ENCODE data around the gene PUS10. TPM values are rescaled to one million over a fixed set of nuclear protein-coding genes. Genes with fewer than 3 reads are reported as not detected.
"Not testable (repeated sequence)": the region's sequence is repeated elsewhere in the genome, so short reads cannot be mapped to it uniquely, and the experiment has no call there.

PUS10 gene
- total RNA-seq, 3 donors from 2014 or later: 8.2 to 16.2 (median 9.3) TPM

GRCh38 chr2:60994131-60994530 is 23.9 kb downstream of the PUS10 start:
- Histone ChIP-seq H3K4me3 (no peak overlapping the region), H3K27ac (no peak overlapping the region), H3K36me3 (no peaks in the 10 kb centered on the region), H3K27me3 (no peaks in the 10 kb centered on the region), H3K9me3 (peaks cover 0 to 7% of the 10 kb centered on the region in 2 donors), H3K4me1 (no peaks in the 10 kb centered on the region)
- TF ChIP-seq POLR2A (IDR thresholded peaks at IDR 0.05) (no peak), POLR2AphosphoS5 (IDR thresholded peaks at IDR 0.05) (no peak)
- TF ChIP-seq, protein P1, sequence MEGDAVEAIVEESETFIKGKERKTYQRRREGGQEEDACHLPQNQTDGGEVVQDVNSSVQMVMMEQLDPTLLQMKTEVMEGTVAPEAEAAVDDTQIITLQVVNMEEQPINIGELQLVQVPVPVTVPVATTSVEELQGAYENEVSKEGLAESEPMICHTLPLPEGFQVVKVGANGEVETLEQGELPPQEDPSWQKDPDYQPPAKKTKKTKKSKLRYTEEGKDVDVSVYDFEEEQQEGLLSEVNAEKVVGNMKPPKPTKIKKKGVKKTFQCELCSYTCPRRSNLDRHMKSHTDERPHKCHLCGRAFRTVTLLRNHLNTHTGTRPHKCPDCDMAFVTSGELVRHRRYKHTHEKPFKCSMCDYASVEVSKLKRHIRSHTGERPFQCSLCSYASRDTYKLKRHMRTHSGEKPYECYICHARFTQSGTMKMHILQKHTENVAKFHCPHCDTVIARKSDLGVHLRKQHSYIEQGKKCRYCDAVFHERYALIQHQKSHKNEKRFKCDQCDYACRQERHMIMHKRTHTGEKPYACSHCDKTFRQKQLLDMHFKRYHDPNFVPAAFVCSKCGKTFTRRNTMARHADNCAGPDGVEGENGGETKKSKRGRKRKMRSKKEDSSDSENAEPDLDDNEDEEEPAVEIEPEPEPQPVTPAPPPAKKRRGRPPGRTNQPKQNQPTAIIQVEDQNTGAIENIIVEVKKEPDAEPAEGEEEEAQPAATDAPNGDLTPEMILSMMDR (IDR thresholded peaks at IDR 0.05): no peak
- intact Hi-C loops (cut with DNase I; ENCODE audit: low total_unique reads): loop anchor here (10.0 kb wide), 1 partner anchor 289 kb away; no protein-coding TSS in a partner anchor
- no peak for DNase-seq (ENCODE audit: low spot score in 2 of 2)

GRCh38 chr2:60992985-60993392 is 25.1 kb downstream of the PUS10 start:
- TF ChIP-seq, protein P1 (IDR thresholded peaks at IDR 0.05): no peak
- TF ChIP-seq POLR2A (IDR thresholded peaks at IDR 0.05) (no peak), POLR2AphosphoS5 (IDR thresholded peaks at IDR 0.05) (no peak)
- intact Hi-C loops (cut with DNase I; ENCODE audit: low total_unique reads): loop anchor here (10.0 kb wide), 1 partner anchor 288 kb away; no protein-coding TSS in a partner anchor
- H3K36me3 ChIP-seq: no peaks in the 10 kb centered on the region
- DNase-seq (ENCODE audit: low spot score in 2 of 2): no peak
- H3K27ac ChIP-seq: no peak overlapping the region
- peaks cover 0 to 7% of the 10 kb centered on the region in 2 donors for H3K9me3 ChIP-seq
- no peaks in the 10 kb centered on the region for H3K27me3 ChIP-seq
- no peak overlapping the region for H3K4me3 ChIP-seq
- no peaks in the 10 kb centered on the region for H3K4me1 ChIP-seq

- intact Hi-C loops (cut with DNase I; ENCODE audit: low total_unique reads): loop anchor here (10.0 kb wide), 1 partner anchor 287 kb away; no protein-coding TSS in a partner anchor
Measured at GRCh38 chr2:60991644-60992043, 26.4 kb downstream of the PUS10 start.

DNA sequence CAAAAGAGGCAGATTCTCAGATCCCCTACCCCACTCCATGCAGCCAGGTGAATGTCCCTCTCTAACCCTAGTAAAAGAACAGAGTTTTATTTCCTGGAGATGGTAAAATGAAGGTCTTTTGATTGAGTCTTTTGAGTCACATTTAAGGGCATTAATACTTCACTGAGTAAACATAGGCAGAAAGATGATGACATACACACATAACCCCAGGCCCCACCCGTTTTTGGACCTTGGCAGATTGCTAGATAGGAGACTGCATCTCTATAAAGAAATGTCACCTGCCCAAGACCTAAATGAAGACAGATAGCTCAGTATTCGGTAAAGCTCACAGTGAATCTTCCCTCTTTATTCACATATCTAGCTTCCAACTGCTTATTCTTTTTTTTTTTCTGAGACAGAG is 28.8 kb downstream of the PUS10 start:
- Histone ChIP-seq H3K36me3 (no peaks in the 10 kb centered on the region), H3K4me3 (no peak overlapping the region), H3K9me3 (peaks cover 0 to 7% of the 10 kb centered on the region in 2 donors), H3K4me1 (no peaks in the 10 kb centered on the region), H3K27me3 (no peaks in the 10 kb centered on the region), H3K27ac (no peak overlapping the region)
- intact Hi-C loops (cut with DNase I; ENCODE audit: low total_unique reads): no loop called here
- DNase-seq (ENCODE audit: low spot score in 2 of 2): no peak
- no peak for TF ChIP-seq POLR2A (IDR thresholded peaks at IDR 0.05)
- TF ChIP-seq, protein P1 (IDR thresholded peaks at IDR 0.05): no peak
- no peak for TF ChIP-seq POLR2AphosphoS5 (IDR thresholded peaks at IDR 0.05)

More at GRCh38 chr2:60991644-60992043, 26.4 kb downstream of the PUS10 start:
- no peak for DNase-seq (ENCODE audit: low spot score in 2 of 2)
- H3K36me3 ChIP-seq: no peaks in the 10 kb centered on the region
- no peaks in the 10 kb centered on the region for H3K4me1 ChIP-seq
- no peak overlapping the region for H3K27ac ChIP-seq
- no peak overlapping the region for H3K4me3 ChIP-seq
- peaks cover 0 to 7% of the 10 kb centered on the region in 2 donors for H3K9me3 ChIP-seq
- H3K27me3 ChIP-seq: no peaks in the 10 kb centered on the region
- TF ChIP-seq, protein P1 (IDR thresholded peaks at IDR 0.05): no peak
- TF ChIP-seq POLR2A (IDR thresholded peaks at IDR 0.05) (no peak), POLR2AphosphoS5 (IDR thresholded peaks at IDR 0.05) (no peak)

GRCh38 chr2:60987656-60988055 is 30.4 kb downstream of the PUS10 start:
- H3K27me3 ChIP-seq; H3K36me3 ChIP-seq; H3K27ac ChIP-seq; DNase-seq (ENCODE audit: low spot score in 2 of 2); H3K4me3 ChIP-seq; H3K9me3 ChIP-seq; H3K4me1 ChIP-seq; intact Hi-C loops (cut with DNase I; ENCODE audit: low total_unique reads): not testable (repeated sequence)

DNA sequence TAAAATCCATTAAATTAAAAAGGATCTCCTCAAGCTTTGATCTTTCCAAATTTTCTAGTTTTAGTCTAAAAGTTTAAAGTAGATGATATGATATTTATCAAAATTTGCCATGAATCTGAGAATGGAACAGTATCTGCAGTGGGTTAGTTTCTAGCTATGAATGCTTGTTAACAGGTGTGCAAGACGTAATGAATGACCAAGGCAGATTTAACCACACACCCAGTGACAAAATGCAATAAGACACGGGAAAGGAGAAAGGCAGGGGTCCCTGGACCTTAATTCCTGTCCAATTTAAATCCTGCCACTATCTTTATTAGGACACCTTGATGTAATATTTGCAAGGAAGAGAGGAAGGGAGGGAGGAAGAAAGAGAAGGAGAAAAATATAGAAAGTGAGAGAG is 31.0 kb downstream of the PUS10 start:
- H3K27ac ChIP-seq: no peak overlapping the region
- no peaks in the 10 kb centered on the region for H3K4me1 ChIP-seq
- peaks cover 0 to 7% of the 10 kb centered on the region in 2 donors for H3K9me3 ChIP-seq
- intact Hi-C loops (cut with DNase I; ENCODE audit: low total_unique reads): no loop called here
- no peak overlapping the region for H3K4me3 ChIP-seq
- H3K27me3 ChIP-seq: no peaks in the 10 kb centered on the region
- H3K36me3 ChIP-seq: no peaks in the 10 kb centered on the region
- no peak for TF ChIP-seq POLR2A (IDR thresholded peaks at IDR 0.05)
- no peak for TF ChIP-seq POLR2AphosphoS5 (IDR thresholded peaks at IDR 0.05)
- TF ChIP-seq, protein P1 (IDR thresholded peaks at IDR 0.05): no peak
- no peak for DNase-seq (ENCODE audit: low spot score in 2 of 2)
